Measurements from ENCODE around the gene ZZZ3. TPM values are rescaled to one million over a fixed set of nuclear protein-coding genes. Genes with fewer than 3 reads are reported as not detected.
"Not testable (repeated sequence)": the region's sequence is repeated elsewhere in the genome, so short reads cannot be mapped to it uniquely, and the experiment has no call there.

Gene ZZZ3
- total and polyA plus RNA-seq, 4 donors = 9.9 to 133 (median 22.9) TPM

DNA sequence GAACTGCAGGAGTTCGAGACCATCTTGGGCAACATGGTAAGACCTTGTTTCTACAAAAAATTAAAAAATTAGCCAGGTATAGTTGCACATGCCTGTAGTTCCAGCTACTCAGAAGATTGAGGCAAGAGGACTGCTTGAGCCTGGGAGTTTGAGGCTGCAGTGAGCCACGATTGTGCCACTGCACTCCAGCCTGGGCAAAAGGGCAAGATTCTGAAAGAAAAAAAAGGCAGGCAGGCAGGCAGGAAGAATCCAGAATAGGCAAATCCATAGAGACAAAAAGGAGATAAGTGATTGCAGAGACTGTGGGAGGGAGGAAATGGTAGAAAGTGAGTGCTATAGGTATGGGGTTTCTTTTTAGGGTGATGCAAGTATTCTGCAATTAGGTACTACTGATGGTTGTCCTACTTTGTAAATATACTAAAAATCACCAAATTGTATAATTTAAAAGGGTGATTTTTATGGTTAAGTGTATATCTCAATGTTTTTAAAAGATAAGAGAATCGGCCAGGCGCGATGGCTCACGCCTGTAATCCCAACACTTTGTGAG, 29.4 kb downstream of the ZZZ3 start:
- Histone ChIP-seq H3K4me1 (ENCODE audit: control insufficient read depth in 5 of 5, insufficient read depth in 5 of 5, low read length in 5 of 5) (no peaks in the 10 kb centered on the region), H3K36me3 (ENCODE audit: control insufficient read depth in 4 of 4, insufficient read depth in 4 of 4, low read length in 4 of 4) (peaks cover 2 to 6% (median 3%) of the 10 kb centered on the region in 4 donors), H3K27ac (ENCODE audit: low read depth in 1 of 2, low read length in 1 of 2) (no peak overlapping the region), H3K27me3 (ENCODE audit: control insufficient read depth in 3 of 3, insufficient read depth in 3 of 3, low read length in 2 of 3) (no peaks in the 10 kb centered on the region), H3K9ac (ENCODE audit: insufficient read depth in 1 of 2, low read length in 2 of 2) (no peak overlapping the region), H3K9me3 (ENCODE audit: control insufficient read depth in 4 of 4, insufficient read depth in 3 of 4, low read length in 3 of 4) (peaks cover 0 to 10% (median 1%) of the 10 kb centered on the region in 4 donors), H3K4me3 (no peak overlapping the region)
- DNase-seq = no peak
- TF ChIP-seq, protein P1, sequence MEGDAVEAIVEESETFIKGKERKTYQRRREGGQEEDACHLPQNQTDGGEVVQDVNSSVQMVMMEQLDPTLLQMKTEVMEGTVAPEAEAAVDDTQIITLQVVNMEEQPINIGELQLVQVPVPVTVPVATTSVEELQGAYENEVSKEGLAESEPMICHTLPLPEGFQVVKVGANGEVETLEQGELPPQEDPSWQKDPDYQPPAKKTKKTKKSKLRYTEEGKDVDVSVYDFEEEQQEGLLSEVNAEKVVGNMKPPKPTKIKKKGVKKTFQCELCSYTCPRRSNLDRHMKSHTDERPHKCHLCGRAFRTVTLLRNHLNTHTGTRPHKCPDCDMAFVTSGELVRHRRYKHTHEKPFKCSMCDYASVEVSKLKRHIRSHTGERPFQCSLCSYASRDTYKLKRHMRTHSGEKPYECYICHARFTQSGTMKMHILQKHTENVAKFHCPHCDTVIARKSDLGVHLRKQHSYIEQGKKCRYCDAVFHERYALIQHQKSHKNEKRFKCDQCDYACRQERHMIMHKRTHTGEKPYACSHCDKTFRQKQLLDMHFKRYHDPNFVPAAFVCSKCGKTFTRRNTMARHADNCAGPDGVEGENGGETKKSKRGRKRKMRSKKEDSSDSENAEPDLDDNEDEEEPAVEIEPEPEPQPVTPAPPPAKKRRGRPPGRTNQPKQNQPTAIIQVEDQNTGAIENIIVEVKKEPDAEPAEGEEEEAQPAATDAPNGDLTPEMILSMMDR (IDR thresholded peaks at IDR 0.05; ENCODE audit: control extremely low read depth, extremely low read depth) = no peak
- 93 to 95% methylated on average over 6 of the region's 6 CpGs for WGBS, 2 donors
- no peak for ATAC-seq (ENCODE audit: insufficient read depth, low FRiP score)

DNA sequence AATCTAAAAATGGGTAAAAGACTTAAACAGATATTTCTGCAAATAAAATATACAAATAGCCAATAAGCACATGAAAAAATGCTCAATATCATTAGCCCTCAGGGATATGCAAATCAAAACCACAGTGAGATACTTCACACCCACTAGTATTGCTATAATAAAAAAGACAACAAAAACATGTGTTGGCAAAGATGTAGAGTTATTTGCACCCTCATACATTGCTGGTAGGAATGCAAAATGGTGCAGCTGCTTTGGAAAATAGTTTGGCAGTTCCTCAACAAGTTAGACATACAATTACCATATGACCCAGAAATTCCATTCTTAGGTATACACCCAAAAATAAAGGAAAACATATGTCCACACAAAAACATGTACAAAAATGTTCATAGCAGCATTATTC, 30.2 kb downstream of the ZZZ3 start:
- no peak overlapping the region for H3K4me3 ChIP-seq
- DNase-seq (no peak), ATAC-seq (ENCODE audit: insufficient read depth, low FRiP score) (no peak)
- peaks cover 2 to 6% (median 3%) of the 10 kb centered on the region in 4 donors for H3K36me3 ChIP-seq (ENCODE audit: control insufficient read depth in 4 of 4, insufficient read depth in 4 of 4, low read length in 4 of 4)
- TF ChIP-seq, protein P1 (IDR thresholded peaks at IDR 0.05; ENCODE audit: control extremely low read depth, extremely low read depth) = no peak
- no peak overlapping the region for H3K27ac ChIP-seq (ENCODE audit: low read depth in 1 of 2, low read length in 1 of 2)
- no peak overlapping the region for H3K9ac ChIP-seq (ENCODE audit: insufficient read depth in 1 of 2, low read length in 2 of 2)
- H3K9me3 ChIP-seq (ENCODE audit: control insufficient read depth in 4 of 4, insufficient read depth in 3 of 4, low read length in 3 of 4) = peaks cover 0 to 12% (median 1%) of the 10 kb centered on the region in 4 donors
- no peaks in the 10 kb centered on the region for H3K27me3 ChIP-seq (ENCODE audit: control insufficient read depth in 3 of 3, insufficient read depth in 3 of 3, low read length in 2 of 3)
- H3K4me1 ChIP-seq (ENCODE audit: control insufficient read depth in 5 of 5, insufficient read depth in 5 of 5, low read length in 5 of 5) = no peaks in the 10 kb centered on the region

GRCh38 chr1:77649127-77649526, 33.3 kb downstream of the ZZZ3 start:
- Histone ChIP-seq H3K9ac (ENCODE audit: insufficient read depth in 1 of 2, low read length in 2 of 2) (no peak overlapping the region), H3K4me1 (ENCODE audit: control insufficient read depth in 5 of 5, insufficient read depth in 5 of 5, low read length in 5 of 5) (no peaks in the 10 kb centered on the region), H3K36me3 (ENCODE audit: control insufficient read depth in 4 of 4, insufficient read depth in 4 of 4, low read length in 4 of 4) (peaks cover 6 to 14% (median 7%) of the 10 kb centered on the region in 4 donors), H3K27ac (ENCODE audit: low read depth in 1 of 2, low read length in 1 of 2) (no peak overlapping the region), H3K4me3 (no peak overlapping the region), H3K27me3 (ENCODE audit: control insufficient read depth in 3 of 3, insufficient read depth in 3 of 3, low read length in 2 of 3) (no peaks in the 10 kb centered on the region), H3K9me3 (ENCODE audit: control insufficient read depth in 4 of 4, insufficient read depth in 3 of 4, low read length in 3 of 4) (peaks cover 0 to 12% (median 1%) of the 10 kb centered on the region in 4 donors)
- WGBS, 2 donors = 99 to 100% methylated on average over 2 of the region's 2 CpGs
- DNase-seq = no peak
- no peak for ATAC-seq (ENCODE audit: insufficient read depth, low FRiP score)
- TF ChIP-seq, protein P1 (IDR thresholded peaks at IDR 0.05; ENCODE audit: control extremely low read depth, extremely low read depth) = no peak

DNA sequence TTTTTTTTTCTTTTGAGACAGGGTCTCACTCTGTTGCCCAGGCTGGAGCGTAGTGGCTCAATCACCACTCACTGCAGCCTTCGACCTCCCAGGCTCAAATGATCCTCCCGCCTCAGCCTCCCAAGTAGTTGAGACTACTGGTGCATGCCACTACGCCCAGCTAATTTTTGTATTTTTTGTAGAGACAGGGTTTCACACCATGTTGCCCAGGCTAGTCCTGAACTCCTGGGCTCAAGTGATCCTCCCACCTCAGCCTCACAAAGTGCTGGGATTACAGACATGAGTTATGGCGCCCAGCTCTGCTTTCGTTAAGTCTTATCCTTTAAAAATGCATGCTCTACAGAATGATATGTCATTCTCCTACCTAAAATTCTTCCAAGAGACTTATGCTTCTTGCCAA, 36.2 kb downstream of the ZZZ3 start:
- not testable (repeated sequence) for H3K27ac ChIP-seq (ENCODE audit: low read depth in 1 of 2, low read length in 1 of 2); H3K4me3 ChIP-seq; H3K4me1 ChIP-seq (ENCODE audit: control insufficient read depth in 5 of 5, insufficient read depth in 5 of 5, low read length in 5 of 5); ATAC-seq (ENCODE audit: insufficient read depth, low FRiP score); DNase-seq; H3K27me3 ChIP-seq (ENCODE audit: control insufficient read depth in 3 of 3, insufficient read depth in 3 of 3, low read length in 2 of 3); H3K9ac ChIP-seq (ENCODE audit: insufficient read depth in 1 of 2, low read length in 2 of 2)
- Histone ChIP-seq H3K36me3 (ENCODE audit: control insufficient read depth in 4 of 4, insufficient read depth in 4 of 4, low read length in 4 of 4) (peaks cover 6 to 14% (median 7%) of the 10 kb centered on the region in 4 donors), H3K9me3 (ENCODE audit: control insufficient read depth in 4 of 4, insufficient read depth in 3 of 4, low read length in 3 of 4) (peaks cover 0 to 12% (median 1%) of the 10 kb centered on the region in 4 donors)
- WGBS, 2 donors = 98% methylated on average over 6 of the region's 6 CpGs
